ENCODE data around the gene PDXK. TPM values are rescaled to one million over a fixed set of nuclear protein-coding genes. Genes with fewer than 3 reads are reported as not detected.

The PDXK gene
- total and polyA plus RNA-seq, 2 of the 8 experiments (the other 6 are each of a cell fraction or from before 2014, with no cell fraction given) = 78.0 to 112 TPM

- Histone ChIP-seq H3K23me2 (ENCODE audit: low read depth, low read length) (no peaks in the 10 kb centered on the region), H3K79me2 (ENCODE audit: control insufficient read depth in 1 of 2, insufficient read depth in 2 of 2, low read length in 2 of 2) (no peaks in the 10 kb centered on the region), H2AK5ac (ENCODE audit: low read depth, low read length) (no peak overlapping the region), H2BK5ac (ENCODE audit: low read depth, low read length) (no peak overlapping the region), H3K36me3 (ENCODE audit: control insufficient read depth in 2 of 4, insufficient read depth in 4 of 4, low read length in 3 of 4) (peaks cover 53 to 91% (median 84%) of the 10 kb centered on the region in 4 experiments), H3K27me3 (replicated peaks in 1 of 4; ENCODE audit: control insufficient read depth in 3 of 4, extremely low read depth in 1 of 4, insufficient read depth in 3 of 4, low read length in 3 of 4) (no peaks in the 10 kb centered on the region), H2BK15ac (ENCODE audit: low read length) (no peak overlapping the region), H3K18ac (ENCODE audit: extremely low read depth, low read length) (no peak overlapping the region), H3K27ac (ENCODE audit: low read depth, low read length) (no peak overlapping the region), H3K56ac (replicated peaks; ENCODE audit: insufficient read length, low read depth, low read length) (no peak overlapping the region), H2BK120ac (replicated peaks; ENCODE audit: low read depth, low read length) (no peak overlapping the region), H3K4ac (replicated peaks; ENCODE audit: insufficient read length, low read depth, low read length) (no peak overlapping the region), H3K23ac (ENCODE audit: insufficient read length) (no peak overlapping the region), H3K4me2 (ENCODE audit: insufficient read depth in 1 of 2, low read depth in 2 of 2, low read length in 2 of 2) (no peak overlapping the region), H2BK12ac (ENCODE audit: low read depth, low read length) (no peak overlapping the region), H2AFZ (ENCODE audit: low read length) (no peak overlapping the region), H3K14ac (ENCODE audit: insufficient read length) (no peak overlapping the region), H3K79me1 (ENCODE audit: low read depth, low read length) (0 out of 2 replicates have a peak, but pooled peaks cover 2% of the 10 kb centered on the region), H4K8ac (ENCODE audit: extremely low read depth, insufficient read depth, low read length) (no peak overlapping the region), H3K9ac (replicated peaks in 1 of 4; ENCODE audit: extremely low read depth in 1 of 4, low read depth in 3 of 4, low read length in 3 of 4) (no peak overlapping the region), H2BK20ac (ENCODE audit: low read length) (no peak overlapping the region), H4K91ac (replicated peaks; ENCODE audit: insufficient read length, low read length) (no peak overlapping the region), H3K4me3 (ENCODE audit: extremely low read depth in 1 of 4, insufficient read depth in 2 of 4, low read depth in 3 of 4, low read length in 4 of 4) (no peak overlapping the region), H4K5ac (ENCODE audit: insufficient read length, low read depth, low read length) (no peak overlapping the region), H4K20me1 (replicated peaks in 1 of 2; ENCODE audit: control insufficient read depth in 1 of 2, insufficient read depth in 2 of 2, low read length in 2 of 2) (peaks cover 0 to 9% of the 10 kb centered on the region in 2 experiments), H3K9me3 (ENCODE audit: insufficient read depth in 2 of 2, low read depth in 1 of 2, low read length in 1 of 2) (no peaks in the 10 kb centered on the region), H3K4me1 (replicated peaks in 1 of 4; ENCODE audit: control insufficient read depth in 3 of 4, insufficient read depth in 4 of 4, low read length in 3 of 4) (no peaks in the 10 kb centered on the region)
- DNase-seq (ENCODE audit: low read depth in 1 of 2, low spot score in 2 of 2) (no peak), FAIRE-seq (no peak)
- ChIA-PET CTCF (ENCODE audit: partially characterized antibody) (no interaction called here), POLR2A (ENCODE audit: partially characterized antibody) (interaction anchor here (1.6 kb wide), 2 partner anchors 11 to 28 kb away, joined by 3 read pairs; partner anchors contain the start of genes HSF2BP and RRP1B)
- 90% methylated on average over 21 of the region's 21 CpGs; no CpG with 5 or more reads in 1 of the 2 experiments for WGBS, 2 experiments (ENCODE audit: extremely low coverage in 1 of 2, insufficient coverage in 1 of 2, insufficient read length in 1 of 2, insufficient replicate concordance in 2 of 2, low coverage in 1 of 2, low lambda C conversion rate in 2 of 2, missing lambda C conversion rate in 1 of 2)
- no peak for TF ChIP-seq SP1 (IDR thresholded peaks at IDR 0.05; ENCODE audit: low read depth, low read length)
- no peak for TF ChIP-seq CEBPB (IDR thresholded peaks at IDR 0.05; ENCODE audit: low read depth, low read length)
- no peak for TF ChIP-seq GTF2F1 (IDR thresholded peaks at IDR 0.05; ENCODE audit: borderline replicate concordance, low read depth, low read length)
- no peak for TF ChIP-seq SUZ12 (IDR thresholded peaks at IDR 0.05; ENCODE audit: low read length)
These were observed 31.9 kb upstream of the PDXK start for GRCh38 chr21:43686811-43687565.

All from H1 (cell line).